GM18517 (cell line): ENCODE measurements around the gene AVPR1B.
"Not testable (repeated sequence)": the region's sequence is repeated elsewhere in the genome, so short reads cannot be mapped to it uniquely, and the experiment has no call there.

ENCODE experiments used
- ATAC-seq: cut with Tn5 transposase; IDR thresholded peaks from one replicate; pipeline ENCODE4 v1.9.1; 2021; ENCODE audit warnings: mild to moderate bottlenecking, moderate library complexity; ENCODE audit not compliant: unreplicated experiment

The AVPR1B gene

DNA sequence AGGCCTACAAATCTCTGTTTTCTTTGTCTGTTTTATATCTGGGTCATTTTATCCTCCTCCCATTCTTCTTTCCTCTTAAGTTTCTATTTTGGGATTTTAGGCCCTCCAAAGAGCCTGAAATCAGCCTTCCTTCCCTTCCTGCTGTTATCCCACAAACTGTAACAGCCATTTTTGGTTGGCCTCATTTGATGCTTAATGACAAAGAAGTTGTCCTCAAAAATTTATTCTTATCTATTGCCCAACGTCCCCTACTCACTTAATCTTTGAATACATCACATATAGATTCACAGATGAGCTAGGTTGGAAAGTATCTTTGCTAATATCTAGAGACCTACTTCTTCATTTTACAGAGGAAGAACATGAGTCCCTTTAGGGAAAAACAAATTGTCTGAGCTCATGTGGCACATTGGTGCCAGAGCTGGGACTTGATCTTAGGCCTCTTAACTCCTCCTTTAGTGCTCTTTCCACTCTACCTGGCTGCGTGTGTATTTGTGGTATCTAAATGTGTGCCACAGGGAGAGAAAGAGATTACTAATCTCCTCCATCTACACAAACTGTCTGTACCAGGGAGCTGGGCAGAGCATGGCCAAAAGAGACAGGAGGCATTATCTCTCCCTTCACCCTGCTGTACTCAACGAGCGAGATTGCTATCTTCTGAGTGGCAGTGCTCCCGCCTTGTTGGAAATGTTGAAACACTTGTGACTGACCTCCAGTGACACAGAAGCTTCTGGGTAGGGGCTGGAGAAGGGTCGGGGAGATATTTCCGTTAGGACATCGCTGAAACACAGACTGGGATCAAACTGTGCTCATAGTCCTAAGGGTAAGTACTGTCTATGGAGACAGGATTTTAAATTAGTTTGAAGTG is 34.1 kb downstream of the AVPR1B start:
- no peak for ATAC-seq

DNA sequence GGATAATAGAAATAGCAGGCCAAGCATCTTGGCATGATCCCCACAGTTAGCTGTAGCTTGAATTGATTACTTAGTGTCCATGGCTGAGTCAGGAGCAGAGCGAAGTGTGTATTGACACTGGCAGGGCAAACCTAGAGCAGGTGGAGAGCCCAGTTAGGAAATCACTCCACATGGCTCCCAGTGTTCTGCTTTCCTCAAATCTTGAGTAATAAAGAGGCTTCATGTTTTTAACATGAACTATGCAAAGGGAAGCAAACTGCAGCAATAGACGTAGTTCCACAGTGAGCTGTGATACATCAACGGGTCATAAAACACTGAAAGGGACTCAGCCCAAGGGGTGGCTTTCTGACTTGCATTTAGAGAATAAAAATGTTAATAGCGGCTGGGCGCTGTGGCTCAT is 35.3 kb downstream of the AVPR1B start:
- no peak for ATAC-seq

DNA sequence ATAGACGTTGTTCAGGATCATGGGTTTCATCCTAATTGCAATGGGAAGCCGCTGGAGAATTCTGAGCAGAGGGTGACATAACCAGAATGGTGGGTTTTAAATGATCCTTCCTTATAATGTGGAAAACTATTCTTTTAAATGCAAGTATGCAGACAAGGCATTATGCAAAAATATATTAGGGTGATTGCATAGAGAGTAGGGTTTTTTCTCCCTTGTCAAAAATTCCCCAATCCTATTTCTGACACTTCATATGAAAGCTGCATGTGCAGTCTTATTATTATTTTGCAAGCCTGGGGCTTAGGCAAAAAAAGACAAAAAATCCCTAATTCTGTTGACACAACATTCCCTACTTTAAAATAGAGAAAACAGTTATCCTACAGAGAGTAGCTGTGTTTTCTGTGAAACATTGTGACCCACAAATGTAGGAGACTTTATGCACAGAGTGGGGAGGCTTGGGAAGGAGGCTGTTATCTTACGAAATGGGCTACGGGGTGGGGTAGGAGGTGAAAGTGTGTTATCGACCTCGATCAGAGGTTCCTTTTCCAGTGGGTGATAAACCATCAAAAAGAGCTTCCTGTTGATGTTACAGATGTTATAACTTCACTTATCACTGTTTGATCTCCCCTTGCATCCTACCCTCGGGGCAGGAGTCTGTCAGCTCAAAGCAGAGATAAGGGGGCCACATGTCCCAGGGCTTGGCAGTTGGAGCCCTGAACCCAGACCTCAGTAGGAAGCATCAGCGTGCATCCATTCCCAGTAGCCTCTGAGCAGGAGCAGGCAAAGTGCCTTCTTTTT is 37.0 kb downstream of the AVPR1B start:
- no peak for ATAC-seq

DNA sequence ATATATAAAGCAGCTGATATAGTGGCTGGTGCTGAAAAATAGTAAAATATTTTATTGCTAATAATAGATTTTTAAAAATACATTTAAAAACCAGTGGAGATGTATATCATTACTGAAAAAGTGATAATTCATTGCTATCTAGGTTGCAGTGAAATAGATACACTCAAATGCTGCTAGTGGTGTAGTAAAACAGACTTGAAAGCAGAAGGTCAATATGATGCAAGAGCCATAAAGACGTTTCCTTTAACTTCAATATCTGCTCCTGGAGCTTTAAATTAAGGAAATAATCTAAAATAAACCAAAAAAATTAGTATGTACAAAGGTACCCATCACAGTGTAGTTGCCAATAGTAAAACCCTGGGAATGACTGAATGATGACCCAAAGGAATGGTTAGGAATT is 38.1 kb downstream of the AVPR1B start:
- no peak for ATAC-seq

DNA sequence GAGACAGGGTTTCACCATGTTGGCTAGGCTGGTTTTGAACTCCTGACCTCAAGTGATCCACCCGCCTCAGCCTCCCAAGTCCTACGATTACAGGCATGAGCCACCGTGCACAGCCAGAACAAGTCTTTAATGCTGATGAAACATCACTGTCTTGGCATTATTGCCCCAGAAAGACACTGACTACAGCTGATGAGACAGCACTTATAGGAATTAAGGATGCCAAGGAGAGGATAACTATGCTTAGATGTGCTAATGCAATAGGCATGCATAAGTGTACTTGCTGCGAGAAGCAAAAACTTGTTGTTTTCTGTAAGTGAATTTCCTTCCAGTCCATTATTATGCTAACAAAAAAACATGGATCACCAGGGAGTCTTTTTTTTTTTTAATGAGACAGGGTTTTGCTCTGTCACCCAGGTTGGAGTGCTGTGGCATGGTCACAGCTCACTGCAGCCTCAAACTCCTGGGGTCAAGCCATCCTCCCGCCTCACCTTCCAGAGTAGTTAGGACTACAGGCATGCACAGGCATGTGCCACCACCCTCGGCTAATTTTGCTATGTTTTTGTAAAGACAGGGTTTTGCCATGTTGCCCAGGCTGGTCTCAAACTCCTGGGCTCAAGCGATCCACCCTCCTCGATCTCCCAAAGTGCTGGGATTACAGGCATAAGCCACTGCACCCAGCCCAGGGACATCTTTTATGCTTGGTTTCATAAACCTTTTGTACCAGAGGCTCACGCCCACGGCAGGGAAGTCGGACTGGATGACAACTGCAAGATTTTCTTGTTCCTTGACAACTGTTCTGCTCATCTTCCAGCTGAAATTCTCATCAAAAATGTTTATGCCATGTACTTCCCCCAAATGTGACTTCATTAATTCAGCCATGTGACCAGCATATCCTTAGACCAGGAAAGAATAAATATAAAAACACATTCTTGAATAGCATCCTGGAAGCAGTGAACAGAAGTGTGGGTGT is 41.1 kb downstream of the AVPR1B start:
- no peak for ATAC-seq

DNA sequence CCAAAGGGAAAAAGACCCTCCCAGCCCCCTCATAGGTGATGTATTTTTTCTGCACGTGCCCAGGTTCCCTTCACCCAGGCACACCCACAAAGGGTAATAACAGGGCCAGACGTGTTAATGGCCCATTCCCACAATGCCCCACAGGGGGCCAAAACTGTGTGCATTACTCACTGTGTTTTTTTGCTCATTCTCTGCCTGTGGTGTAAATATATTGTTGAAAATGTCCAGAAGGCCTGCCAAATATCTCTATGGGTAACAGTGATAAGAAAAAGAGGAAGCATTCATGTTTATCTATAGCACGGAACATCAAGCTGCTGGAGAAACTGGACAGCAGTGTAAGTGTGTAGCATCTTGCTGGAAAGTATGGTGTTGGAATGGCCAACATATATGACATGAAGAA is 42.3 kb downstream of the AVPR1B start:
- no peak for ATAC-seq

DNA sequence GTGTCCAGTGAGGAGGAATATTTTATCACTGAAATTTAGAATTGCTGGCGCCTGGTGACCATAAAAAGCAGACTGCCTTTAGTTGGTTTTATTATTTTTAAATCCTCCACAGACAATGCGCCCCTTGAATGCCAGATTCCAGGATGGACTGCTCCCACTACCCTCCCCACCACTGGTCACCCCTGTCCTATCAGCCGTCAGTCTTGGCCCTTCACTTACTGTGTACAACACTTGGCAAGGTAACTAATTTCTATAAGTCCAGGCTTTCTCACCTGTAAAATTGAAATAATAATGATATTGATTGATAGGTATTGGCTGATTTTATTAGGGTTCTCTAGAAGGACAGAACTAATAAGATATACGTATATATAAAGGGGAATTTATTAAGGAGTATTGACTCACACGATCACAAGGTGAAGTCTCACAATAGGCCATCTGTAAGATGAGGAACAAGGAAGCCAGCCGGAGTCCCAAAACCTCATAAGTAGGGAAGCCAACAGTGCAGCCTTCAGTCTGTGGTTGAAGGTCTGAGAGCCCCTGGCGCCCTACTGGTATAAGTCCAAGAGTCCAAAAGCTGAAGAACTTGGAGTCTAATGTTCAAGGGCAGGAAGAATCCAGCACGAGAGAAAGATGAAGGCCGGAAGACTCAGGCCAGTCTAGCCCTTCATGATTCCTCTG is 46.4 kb downstream of the AVPR1B start:
- ATAC-seq, result no peak

DNA sequence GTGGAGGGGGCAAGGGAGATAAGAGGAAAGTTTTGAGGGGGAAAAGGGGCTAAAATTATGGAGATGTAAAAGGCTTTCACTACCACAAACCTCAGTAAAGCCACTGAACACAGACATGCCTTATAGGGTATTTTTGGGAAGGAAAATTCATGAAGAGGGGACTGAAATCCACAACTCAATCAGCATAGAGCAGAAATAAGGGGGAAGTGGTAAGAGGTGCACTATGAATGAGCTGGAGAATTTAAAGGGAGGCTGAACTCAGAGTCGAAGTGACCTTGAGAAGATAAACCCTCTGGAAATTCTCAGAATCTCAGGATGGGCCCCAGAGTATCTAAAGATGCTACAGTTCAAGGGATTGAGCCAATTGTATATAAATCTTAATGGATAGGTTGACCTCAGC is 48.9 kb downstream of the AVPR1B start:
- no peak for ATAC-seq

DNA sequence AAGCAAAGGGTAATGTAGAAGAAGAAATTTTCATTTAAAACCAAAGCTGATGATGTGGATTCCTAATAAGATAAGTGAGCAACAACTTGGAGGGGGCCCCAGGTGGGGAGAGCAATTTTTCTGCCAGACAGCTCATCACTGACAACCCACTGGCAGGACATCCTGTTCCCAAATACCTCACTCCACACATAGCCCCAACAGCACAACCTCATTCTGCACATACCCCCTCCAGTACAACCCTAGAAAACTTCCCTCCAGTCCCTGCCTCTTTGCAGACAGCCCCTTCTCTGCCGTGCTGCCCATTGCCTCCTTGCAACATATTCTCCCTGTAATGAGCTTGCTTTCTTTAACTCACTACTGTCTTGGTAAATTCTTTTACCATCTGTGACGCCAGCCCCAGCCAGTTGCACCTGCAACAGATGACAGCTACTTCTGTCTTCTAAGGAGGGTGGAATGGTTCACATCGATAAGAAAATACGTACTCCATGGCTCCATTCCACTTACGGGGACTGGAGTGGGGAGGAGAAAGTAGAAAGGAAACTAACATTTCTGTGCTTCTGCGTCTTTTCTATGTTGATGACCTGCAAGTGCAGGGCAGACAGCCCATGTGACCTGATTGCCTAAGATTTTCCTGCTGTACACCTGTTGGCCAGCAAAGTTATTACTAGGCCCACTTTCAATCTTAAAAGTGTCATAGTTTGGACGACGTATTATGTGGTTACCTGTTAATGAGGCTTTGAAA is 49.5 kb downstream of the AVPR1B start:
- no peak for ATAC-seq

DNA sequence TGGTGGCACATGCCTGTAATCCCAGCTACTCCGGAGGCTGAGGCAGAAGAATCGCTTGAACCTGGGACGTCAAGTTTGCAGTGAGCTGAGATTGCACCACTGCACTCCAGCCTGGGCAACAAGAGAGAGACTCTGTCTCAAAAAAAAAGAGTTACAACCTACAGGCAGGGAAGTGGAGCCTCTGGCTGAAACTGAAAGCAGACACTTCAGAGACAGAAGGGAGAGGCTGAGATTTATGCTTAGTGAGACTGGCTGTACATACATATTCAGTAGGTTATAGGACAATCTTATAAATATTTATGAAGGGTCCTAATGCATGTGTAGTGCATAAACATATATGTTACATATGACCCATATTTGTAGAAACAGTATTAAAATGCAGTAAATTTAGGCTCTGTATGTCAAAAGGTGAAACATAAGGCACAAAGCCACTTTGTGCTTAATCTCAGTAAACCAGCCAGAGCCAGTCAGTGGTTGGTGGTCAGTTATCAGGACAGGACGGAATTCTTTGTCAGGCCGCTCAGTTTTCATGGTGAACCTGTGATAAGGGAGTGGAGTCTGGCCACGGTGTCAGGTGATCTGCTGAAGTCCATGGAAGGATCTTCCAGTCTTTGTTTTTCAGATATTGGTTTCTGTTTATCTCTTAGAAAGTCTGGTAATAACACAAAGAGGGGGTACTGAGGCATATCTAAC is 50.6 kb downstream of the AVPR1B start:
- peak; percentile 89 for ATAC-seq

DNA sequence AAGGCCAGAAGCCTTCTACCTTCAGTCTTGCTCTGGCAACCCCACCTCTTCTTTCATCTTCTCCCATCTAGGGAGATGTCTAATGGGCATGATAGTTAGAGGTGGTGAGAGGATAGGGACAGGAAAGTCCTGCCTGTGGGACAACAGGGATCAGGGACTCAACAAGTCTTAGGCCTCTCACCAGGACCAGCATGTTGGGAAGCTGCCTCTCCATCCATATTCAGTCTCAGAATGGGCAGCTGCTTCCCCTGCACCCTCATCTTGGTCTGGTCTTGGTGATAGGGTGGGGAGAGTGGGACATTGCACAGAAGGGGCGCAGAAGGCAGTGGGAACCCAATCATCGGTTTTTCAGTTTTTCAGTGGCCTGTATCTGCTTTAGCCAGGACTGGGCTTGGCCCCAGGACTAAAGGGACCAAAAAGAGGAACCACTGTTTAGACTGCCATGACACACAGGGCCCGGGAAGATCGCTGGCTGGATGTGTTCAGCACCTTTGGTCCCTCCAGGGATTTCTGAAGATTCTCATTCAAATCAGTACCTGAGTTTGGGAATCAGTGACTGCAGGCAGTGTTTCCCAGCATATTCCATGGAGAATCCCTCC is 51.5 kb downstream of the AVPR1B start:
- no peak for ATAC-seq

DNA sequence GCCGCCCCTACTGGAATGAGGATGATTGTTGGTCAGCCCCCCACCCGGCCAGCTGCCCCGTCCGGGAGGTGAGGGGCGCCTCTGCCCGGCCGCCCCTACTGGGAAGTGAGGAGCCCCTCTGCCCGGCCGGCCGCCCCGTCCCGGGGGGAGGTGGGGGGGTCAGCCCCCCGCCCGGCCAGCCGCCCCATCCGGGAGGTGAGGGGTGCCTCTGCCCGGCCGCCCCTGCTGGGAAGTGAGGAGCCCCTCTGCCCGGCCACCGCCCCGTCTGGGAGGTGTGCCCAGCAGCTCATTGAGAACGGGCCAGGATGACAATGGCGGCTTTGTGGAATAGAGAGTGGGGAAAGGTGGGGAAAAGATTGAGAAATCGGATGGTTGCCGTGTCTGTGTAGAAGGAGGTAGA is 52.7 kb downstream of the AVPR1B start:
- ATAC-seq, result not testable (repeated sequence)

DNA sequence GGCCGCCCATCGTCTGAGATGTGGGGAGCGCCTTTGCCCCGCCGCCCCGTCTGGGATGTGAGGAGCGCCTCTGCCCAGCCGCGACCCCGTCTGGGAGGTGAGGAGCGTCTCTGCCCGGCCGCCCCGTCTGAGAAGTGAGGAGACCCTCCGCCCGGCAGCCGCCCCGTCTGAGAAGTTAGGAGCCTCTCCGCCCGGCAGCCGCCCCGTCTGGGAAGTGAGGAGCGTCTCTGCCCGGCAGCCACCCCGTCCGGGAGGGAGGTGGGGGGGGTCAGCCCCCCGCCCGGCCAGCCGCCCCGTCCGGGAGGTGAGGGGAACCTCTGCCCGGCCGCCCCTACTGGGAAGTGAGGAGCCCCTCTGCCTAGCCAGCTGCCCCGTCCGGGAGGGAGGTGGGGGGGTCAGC is 53.2 kb downstream of the AVPR1B start:
- ATAC-seq, result not testable (repeated sequence)

DNA sequence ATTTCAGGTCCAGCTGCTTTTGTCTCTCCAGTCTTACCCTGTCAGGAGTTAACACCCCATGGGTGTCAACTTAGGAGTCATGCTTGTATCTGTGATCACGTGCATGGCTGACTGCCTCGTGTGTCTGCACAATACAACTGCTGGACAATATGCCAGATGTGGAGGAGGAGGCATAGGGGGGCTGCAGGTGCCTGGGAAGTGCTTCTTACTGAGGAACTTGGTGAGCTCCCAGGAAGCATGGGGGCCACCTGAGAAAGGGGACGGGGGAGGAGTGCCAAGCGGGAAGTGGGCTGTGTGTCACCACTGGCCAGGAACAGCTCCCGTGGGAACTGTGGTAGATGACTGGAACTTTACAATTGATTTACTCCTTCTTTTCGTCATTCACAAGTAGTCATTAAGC is 54.7 kb downstream of the AVPR1B start:
- no peak for ATAC-seq

DNA sequence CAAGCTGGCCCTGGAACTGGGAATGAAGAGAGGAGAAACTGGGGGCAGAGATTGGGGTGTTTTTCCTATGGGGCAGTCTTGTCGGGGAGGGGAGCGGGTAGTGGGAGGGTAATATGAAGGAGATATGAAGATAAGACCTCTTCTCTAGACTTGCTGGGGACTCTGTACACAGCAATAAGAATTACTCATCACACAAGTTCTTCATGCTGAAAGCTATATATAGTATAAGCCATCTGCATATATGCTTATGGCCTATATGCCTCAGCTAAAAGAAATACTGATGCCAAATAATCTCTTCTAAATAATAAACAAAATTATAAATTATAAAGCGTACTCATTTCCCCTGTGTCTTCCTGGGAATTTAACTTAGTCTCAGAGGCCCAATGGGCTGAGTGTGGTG is 56.3 kb downstream of the AVPR1B start:
- ATAC-seq, result no peak
